HG03460 (cell line): Measurements from ENCODE around the gene STAB2.

ENCODE experiments used
- ATAC-seq: cut with Tn5 transposase; IDR thresholded peaks from one replicate; pipeline ENCODE4 v1.9.1; 2021; ENCODE audit not compliant: unreplicated experiment

The STAB2 gene

GRCh38 chr12:103586132-103586531, 941 bp upstream of the STAB2 start:
- no peak for ATAC-seq

DNA sequence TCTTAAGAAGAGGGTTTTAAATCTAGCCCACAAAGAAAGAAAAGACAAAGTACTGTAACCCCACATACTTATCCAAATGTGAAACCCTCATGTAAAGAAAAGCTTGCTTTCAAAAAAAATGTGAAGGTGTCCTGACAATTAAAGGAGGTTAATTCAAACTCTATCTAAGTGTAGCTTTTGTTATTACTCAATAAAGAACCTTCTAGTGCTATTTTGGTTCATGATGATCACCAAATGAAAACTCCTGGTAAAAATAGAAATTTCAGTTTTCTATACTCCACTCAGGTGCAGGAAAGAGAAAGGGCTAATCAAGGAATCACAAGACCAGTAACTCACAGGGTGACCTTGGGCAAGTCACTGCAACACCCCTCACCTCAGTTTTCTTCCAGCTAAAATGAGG, 1.6 kb downstream of the STAB2 start:
- ATAC-seq, result no peak

GRCh38 chr12:103589517-103589916, 2.4 kb downstream of the STAB2 start:
- ATAC-seq, result no peak

GRCh38 chr12:103590271-103590670, 3.2 kb downstream of the STAB2 start:
- no peak for ATAC-seq

DNA sequence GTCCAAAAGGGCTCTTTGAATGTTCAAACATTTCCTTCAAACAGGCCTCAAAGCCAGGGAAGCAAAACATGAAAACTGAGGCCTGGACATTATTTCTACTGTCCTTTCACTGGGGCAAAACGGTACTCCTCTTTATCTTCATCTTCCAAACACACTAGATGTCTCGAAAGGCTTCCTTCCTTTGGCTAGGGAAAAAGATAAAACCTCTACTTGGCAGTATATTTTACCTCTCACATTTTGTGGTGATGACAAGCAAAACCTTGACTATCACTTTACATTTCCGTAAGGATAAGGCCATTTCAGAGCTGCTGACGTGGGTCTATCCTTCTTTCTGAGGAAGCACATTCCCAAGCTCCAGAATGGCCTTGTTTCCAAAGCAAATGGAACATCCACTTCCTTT, 9.9 kb downstream of the STAB2 start:
- ATAC-seq, result no peak

GRCh38 chr12:103599274-103599673, 12.2 kb downstream of the STAB2 start:
- ATAC-seq, result no peak

GRCh38 chr12:103600967-103601728, 14.1 kb downstream of the STAB2 start:
- ATAC-seq, result no peak

DNA sequence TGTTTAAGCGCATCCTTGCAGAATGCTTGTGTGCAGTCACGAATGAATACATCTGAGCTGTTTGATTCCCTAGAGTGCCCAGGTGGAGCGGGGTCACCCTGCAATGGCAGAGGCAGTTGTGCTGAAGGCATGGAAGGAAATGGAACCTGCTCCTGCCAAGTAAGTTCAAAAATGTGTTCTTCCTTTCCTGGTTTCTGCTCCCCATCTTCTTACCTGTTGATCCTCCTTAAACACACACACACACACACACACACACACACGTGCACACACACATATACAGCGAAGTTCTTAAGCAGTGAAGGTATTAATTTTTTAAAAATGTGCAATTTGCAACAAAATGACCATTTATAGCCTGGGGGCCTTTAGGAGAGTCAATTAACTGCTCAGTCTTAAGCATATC, 33.3 kb downstream of the STAB2 start:
- no peak for ATAC-seq

- no peak for ATAC-seq
Observed at GRCh38 chr12:103623716-103624115, 36.6 kb downstream of the STAB2 start.

- no peak for ATAC-seq
Observed at GRCh38 chr12:103626498-103626897, 39.4 kb downstream of the STAB2 start.

DNA sequence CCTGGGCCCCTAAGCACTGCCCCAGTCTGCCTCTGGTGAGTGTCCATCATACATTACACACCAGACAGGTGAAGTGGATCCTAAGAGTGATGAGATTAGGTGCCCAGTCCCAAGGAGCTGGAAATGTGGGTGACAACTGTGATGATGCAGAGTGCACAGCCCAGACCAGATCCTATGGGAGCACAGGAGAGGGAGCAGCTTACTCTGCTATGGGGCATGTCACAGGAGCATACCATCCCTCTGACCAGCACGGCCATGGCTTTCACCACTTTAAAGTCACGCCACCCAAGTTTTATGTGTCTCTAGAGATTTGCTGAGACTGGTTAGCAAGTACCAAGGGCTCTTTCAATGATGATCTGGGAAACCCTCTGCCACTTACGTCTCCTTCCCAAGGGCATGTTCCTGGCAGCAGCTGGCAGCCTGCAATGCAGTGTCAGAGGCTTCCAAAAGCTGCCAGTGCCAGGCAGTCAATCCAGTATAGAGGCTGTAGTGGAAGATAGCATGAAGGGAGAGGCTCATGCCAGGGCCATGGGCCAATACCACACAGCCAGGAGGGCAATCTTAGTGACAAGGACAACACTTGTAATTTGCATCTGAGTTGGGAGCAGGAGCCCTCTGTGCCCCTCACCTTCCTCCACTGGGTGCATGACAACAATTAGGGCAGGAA, 40.2 kb downstream of the STAB2 start:
- ATAC-seq, result no peak

DNA sequence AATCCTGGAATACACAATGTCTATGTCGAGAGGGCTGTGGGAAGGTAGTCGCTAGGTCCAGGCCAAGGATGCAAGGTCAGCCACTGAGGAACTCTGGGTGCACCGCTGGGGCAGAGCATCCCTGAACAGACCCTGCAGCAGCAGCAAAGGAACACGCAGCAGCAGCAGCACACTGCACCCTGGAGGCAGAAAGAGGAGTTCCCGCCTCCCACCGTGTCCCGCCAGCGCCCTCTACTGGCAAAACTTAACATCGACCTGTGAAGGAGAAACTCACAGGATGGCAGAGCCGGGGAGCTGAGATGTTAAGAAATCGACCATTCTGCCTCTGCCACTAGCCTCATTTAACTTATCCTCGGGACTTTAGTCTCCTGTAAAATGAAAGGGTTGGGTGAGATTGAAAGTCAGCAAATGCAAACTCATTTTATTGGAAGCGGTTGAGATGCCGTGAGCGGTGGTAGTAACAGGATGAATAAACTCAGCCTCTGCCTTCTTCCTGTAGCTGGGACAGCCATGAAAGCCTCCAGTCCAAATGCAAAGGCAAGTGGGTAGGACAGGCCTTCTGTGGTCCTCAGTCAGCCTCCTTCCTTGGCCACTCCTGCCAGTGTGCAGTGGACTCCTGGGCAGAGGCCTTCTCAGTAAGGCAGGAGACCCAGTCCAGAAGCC, 45.6 kb downstream of the STAB2 start:
- ATAC-seq, result peak; percentile 73

- ATAC-seq, result no peak
Observed at GRCh38 chr12:103634732-103635131, 47.7 kb downstream of the STAB2 start.

GRCh38 chr12:103635419-103635818, 48.3 kb downstream of the STAB2 start:
- ATAC-seq, result no peak

- no peak for ATAC-seq
Observed at GRCh38 chr12:103637021-103637420, 49.9 kb downstream of the STAB2 start.

- no peak for ATAC-seq
Observed at GRCh38 chr12:103637429-103637828, 50.4 kb downstream of the STAB2 start.

- ATAC-seq, result no peak
Observed at GRCh38 chr12:103639983-103640382, 52.9 kb downstream of the STAB2 start.

DNA sequence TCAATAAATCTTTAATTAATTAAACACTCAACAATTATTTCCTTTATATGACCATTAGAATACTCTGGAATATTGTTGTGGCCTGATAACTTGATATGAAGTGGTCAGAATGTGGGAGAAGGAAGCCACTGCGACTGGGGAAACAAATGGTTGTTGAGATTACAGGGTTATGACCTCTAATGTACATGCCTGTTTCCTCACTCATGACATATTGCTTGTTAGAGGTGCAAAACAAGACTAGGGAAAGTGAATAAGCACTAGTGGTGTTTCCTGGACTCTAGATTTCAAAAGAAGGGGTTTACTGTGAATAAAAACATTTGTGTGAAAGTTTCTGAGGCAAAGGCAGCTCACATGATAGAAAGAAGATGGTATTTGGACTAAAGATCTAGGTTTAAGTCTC, 53.3 kb downstream of the STAB2 start:
- ATAC-seq, result no peak

DNA sequence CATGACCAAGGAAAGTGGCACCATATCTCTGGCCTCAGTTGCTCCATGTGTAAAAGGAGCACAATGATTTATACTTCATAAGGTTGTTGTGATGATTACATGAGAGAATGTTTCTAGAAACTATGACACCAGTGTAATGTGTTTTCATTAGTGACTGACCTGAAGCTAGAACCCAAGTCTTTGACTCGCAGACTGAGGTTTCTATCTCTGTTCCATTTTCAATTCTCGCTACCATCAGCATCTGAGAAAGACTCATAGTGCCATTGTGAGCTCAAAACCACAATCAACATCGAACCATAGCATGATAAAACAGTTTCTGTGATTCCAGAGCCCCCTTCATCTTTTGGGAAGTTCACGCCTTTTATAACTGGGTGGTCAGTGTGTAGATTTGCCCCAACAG, 53.8 kb downstream of the STAB2 start:
- no peak for ATAC-seq

DNA sequence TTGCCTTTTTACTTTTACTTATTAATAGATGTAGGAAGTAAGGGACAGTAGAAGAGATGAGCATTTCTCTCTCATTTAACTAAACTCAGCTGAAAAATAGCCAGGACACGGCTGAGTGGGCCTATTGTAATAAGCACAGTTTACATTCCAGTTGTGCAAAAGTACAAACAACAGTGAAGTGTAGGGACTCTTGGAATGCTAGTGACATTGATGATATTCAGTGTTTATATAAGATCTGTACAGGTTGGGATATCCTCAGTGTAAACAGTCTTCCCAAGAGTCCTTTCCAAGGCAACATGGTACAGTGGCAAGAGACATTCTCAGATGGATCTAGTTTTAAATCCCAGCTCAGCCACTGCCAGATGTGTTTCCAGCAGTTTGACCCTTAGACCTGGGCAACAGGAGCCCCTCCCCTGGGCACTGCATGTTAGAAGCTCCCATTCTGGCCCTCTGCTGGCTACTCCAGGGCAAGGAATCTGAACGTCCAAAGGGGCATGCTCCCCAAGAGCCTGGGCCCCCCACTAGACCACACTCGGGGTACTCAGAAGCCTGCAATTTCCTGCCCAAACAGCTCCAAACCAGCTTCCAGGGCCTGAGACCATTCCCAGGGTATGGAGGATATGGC, 55.3 kb downstream of the STAB2 start:
- no peak for ATAC-seq

DNA sequence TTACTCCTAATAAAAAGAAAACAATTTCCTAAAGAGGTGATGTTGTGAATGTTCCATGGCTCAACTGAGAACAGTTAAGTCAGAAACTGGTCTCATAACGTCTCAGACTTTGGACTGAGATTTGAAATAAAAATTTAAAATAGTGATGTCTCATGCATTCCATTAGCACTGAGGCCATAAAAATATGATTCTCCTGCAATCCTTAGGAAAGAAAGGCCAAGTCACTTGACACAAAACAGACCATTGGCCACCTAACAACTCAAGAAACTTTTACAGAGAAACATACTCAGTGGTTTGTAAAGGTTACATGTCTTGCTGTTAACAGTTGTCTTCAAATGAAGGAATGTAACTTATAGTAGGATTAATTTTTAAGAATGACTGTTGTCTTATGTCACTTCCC, 58.1 kb downstream of the STAB2 start:
- ATAC-seq, result no peak

DNA sequence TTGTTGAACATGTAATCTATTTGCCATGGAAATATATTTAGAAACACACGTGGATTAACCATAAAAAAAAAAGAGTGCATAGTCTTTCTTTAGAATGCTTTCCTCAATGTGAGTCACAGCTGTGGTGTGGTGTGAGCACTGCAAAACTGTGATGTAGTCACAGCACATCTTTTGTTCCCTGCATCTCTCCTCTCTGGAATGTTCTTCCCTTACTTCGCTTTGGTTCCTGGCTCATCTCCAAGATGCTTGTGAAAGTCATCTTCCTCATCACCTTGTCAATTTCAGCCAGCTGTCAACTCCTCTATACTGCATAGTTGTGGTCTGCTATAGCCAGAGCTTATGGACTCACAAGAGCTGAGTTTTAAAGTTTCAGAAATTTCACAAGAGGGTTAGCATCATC, 60.2 kb downstream of the STAB2 start:
- ATAC-seq, result no peak
